ENCODE results near the gene SLC6A8. TPM values are rescaled to one million over a fixed set of nuclear protein-coding genes. Genes with fewer than 3 reads are reported as not detected.

The SLC6A8 gene
- total and polyA plus RNA-seq, 2 of the 4 experiments (the other 2 are of a cell fraction) = 7.2 to 25.5 TPM

- in situ Hi-C loops (cut with MboI; ENCODE audit: low sequenced_read_pairs) = no loop called here
- no peak overlapping the region for H3K4me3 ChIP-seq (ENCODE audit: insufficient read depth, low read depth, low read length)
- H3K9me1 ChIP-seq (ENCODE audit: insufficient read depth, low read length) = no peaks in the 10 kb centered on the region
- no peak overlapping the region for H2AK5ac ChIP-seq (ENCODE audit: low read depth, low read length)
- no peak overlapping the region for H3K18ac ChIP-seq (ENCODE audit: low read depth, low read length)
- WGBS, 2 experiments (ENCODE audit: extremely low coverage in 2 of 2, insufficient read length in 1 of 2) = 97% methylated on average over 14 of the region's 29 CpGs; no CpG with 5 or more reads in 1 of the 2 experiments
- H3K4me2 ChIP-seq (ENCODE audit: low read depth, low read length) = no peak overlapping the region
- H3K9me3 ChIP-seq (ENCODE audit: control insufficient read depth, insufficient read depth, low read length) = 0 out of 2 replicates have a peak, but pooled peaks cover 1% of the 10 kb centered on the region
- H4K91ac ChIP-seq (ENCODE audit: insufficient read depth, low read depth, low read length) = no peak overlapping the region
- dilution Hi-C loops (cut with HindIII; ENCODE audit: low sequenced_read_pairs, unreplicated experiment) = no loop called here
- BruUV-seq (replicated peaks) = no TSS peak
- H2AK9ac ChIP-seq (replicated peaks; ENCODE audit: low read depth, low read length, poor library complexity) = peak overlapping the region; percentile 28
- POLR2A ChIA-PET (ENCODE audit: unreplicated experiment) = no interaction called here
- no peak overlapping the region for H3K9ac ChIP-seq (ENCODE audit: low read depth, low read length)
- no peak overlapping the region for H3K27ac ChIP-seq (ENCODE audit: insufficient read depth, low read length)
- no peak overlapping the region for H2BK20ac ChIP-seq (ENCODE audit: low read depth, low read length)
- H2BK15ac ChIP-seq (ENCODE audit: low read depth, low read length) = no peak overlapping the region
- H2BK5ac ChIP-seq (ENCODE audit: low read depth, low read length, poor library complexity, severe bottlenecking) = no peak overlapping the region
- no peak for ATAC-seq (ENCODE audit: low read depth)
- H3K4me1 ChIP-seq (ENCODE audit: control insufficient read depth, insufficient read depth, low read length) = peaks cover 3% of the 10 kb centered on the region; the same call in 1 of the 2 replicates
- no peak overlapping the region for H3K4ac ChIP-seq (ENCODE audit: low read depth, low read length)
- no peak overlapping the region for H3K23ac ChIP-seq (ENCODE audit: low read depth, low read length)
- H4K8ac ChIP-seq (ENCODE audit: low read depth in 2 of 2, low read length in 2 of 2) = no peak overlapping the region
- H3K79me1 ChIP-seq (ENCODE audit: low read depth in 1 of 2, low read length in 2 of 2) = no peaks in the 10 kb centered on the region
- no peaks in the 10 kb centered on the region for H4K20me1 ChIP-seq (ENCODE audit: insufficient read depth, low read length)
- CTCF ChIA-PET = no interaction called here
- no peak overlapping the region for H3K14ac ChIP-seq (replicated peaks; ENCODE audit: low read depth, low read length)
- no peak for DNase-seq
- H3K56ac ChIP-seq (ENCODE audit: extremely low read depth, insufficient read depth, low read length) = no peak overlapping the region
- H2AFZ ChIP-seq (replicated peaks; ENCODE audit: low read length, poor library complexity) = no peak overlapping the region
- H4K5ac ChIP-seq (ENCODE audit: low read depth, low read length) = no peak overlapping the region
- TF ChIP-seq USF2 (IDR thresholded peaks at IDR 0.05; ENCODE audit: low read depth, low read length) (no peak), FOS (IDR thresholded peaks at IDR 0.05; ENCODE audit: low read depth, low read length) (no peak), RCOR1 (IDR thresholded peaks at IDR 0.05; ENCODE audit: insufficient replicate concordance, low read length) (no peak), SMC3 (IDR thresholded peaks at IDR 0.05; ENCODE audit: low read depth, low read length) (no peak), ELK1 (IDR thresholded peaks at IDR 0.05; ENCODE audit: borderline replicate concordance, low read depth, low read length) (no peak), CEBPB (IDR thresholded peaks at IDR 0.05; ENCODE audit: low read depth, low read length) (no peak), RFX5 (IDR thresholded peaks at IDR 0.05; ENCODE audit: low read depth, low read length) (no peak), CHD1 (IDR thresholded peaks at IDR 0.05; ENCODE audit: low read depth, low read length) (no peak), CTCF (conservative IDR thresholded peaks at IDR 0.05; ENCODE audit: low read depth, low read length) (no peak), BHLHE40 (IDR thresholded peaks at IDR 0.05; ENCODE audit: low read depth, low read length) (no peak), MAZ (IDR thresholded peaks at IDR 0.05; ENCODE audit: borderline replicate concordance, low read depth, low read length) (no peak), NFE2L2 (IDR thresholded peaks at IDR 0.05; ENCODE audit: low read depth, low read length) (no peak), MAFK (IDR thresholded peaks at IDR 0.05; ENCODE audit: low read depth, low read length) (no peak), RAD21 (IDR thresholded peaks at IDR 0.05; ENCODE audit: low read length) (no peak), MXI1 (IDR thresholded peaks at IDR 0.05; ENCODE audit: borderline replicate concordance, low read depth, low read length) (no peak), POLR2A (IDR thresholded peaks at IDR 0.05; ENCODE audit: low read depth, low read length) (no peak)
- H2BK120ac ChIP-seq (ENCODE audit: low read depth, low read length) = no peak overlapping the region
- intact Hi-C loops (cut with micrococcal nuclease) = no loop called here
- H3K27me3 ChIP-seq (ENCODE audit: control insufficient read depth, insufficient read depth, low read length) = no peaks in the 10 kb centered on the region
- H3K36me3 ChIP-seq (ENCODE audit: control insufficient read depth, insufficient read depth, low read length) = peaks cover 10% of the 10 kb centered on the region; the same call in 1 of the 2 replicates
Observed at GRCh38 chrX:153739754-153740486, 52.2 kb downstream of the SLC6A8 start.
